Ishikawa (cell line): ENCODE results near the gene KRTAP10-3.

ENCODE experiments used
- CEBPB ChIP-seq: IDR thresholded peaks from 2 replicates; pipeline ENCODE4 v1.6.1; 2012
- CREB1 ChIP-seq: IDR thresholded peaks from 2 replicates; pipeline ENCODE4 v1.6.1; 2012; ENCODE audit warnings: low read depth
- EGR1 ChIP-seq: IDR thresholded peaks from 2 replicates; pipeline ENCODE4 v1.6.1; 2012
- EP300 ChIP-seq: IDR thresholded peaks from 2 replicates; pipeline ENCODE4 v1.6.1; 2012; ENCODE audit warnings: borderline replicate concordance
- FOXM1 ChIP-seq: IDR thresholded peaks from 2 replicates; pipeline ENCODE4 v1.6.1; 2012; ENCODE audit warnings: low read depth, borderline replicate concordance
- MAX ChIP-seq: IDR thresholded peaks from 2 replicates; pipeline ENCODE4 v1.6.1; 2012
- NFIC ChIP-seq: IDR thresholded peaks from 2 replicates; pipeline ENCODE4 v1.6.1; 2012
- RAD21 ChIP-seq: IDR thresholded peaks from 2 replicates; pipeline ENCODE4 v1.6.1; 2012; ENCODE audit warnings: low read depth
- REST ChIP-seq: IDR thresholded peaks from 2 replicates; pipeline ENCODE4 v1.6.1; 2012; ENCODE audit warnings: low read depth, mild to moderate bottlenecking
- TAF1 ChIP-seq: IDR thresholded peaks from 2 replicates; pipeline ENCODE4 v1.6.1; 2012; ENCODE audit warnings: low read depth, mild to moderate bottlenecking
- TCF12 ChIP-seq: IDR thresholded peaks from 2 replicates; pipeline ENCODE4 v1.6.1; 2012; ENCODE audit warnings: low read depth
- TEAD4 ChIP-seq: IDR thresholded peaks from 2 replicates; pipeline ENCODE4 v1.6.1; 2012
- USF1 ChIP-seq: IDR thresholded peaks from 2 replicates; pipeline ENCODE4 v1.6.1; 2012
- YY1 ChIP-seq: IDR thresholded peaks from 2 replicates; pipeline ENCODE4 v1.6.1; 2012; ENCODE audit warnings: low read depth
- ZBTB7A ChIP-seq: IDR thresholded peaks from 2 replicates; pipeline ENCODE4 v1.6.1; 2012; ENCODE audit warnings: low read depth

Gene KRTAP10-3

GRCh38 chr21:44520326-44521300, 38.0 kb downstream of the KRTAP10-3 start:
- no peak for TF ChIP-seq TCF12
- TF ChIP-seq TEAD4 = 0 out of 2 replicates have a peak, but pooled peaks have one; percentile 15
- TF ChIP-seq RAD21 = no peak
- TF ChIP-seq EP300 = no peak
- no peak for TF ChIP-seq YY1
- TF ChIP-seq TAF1 = no peak
- TF ChIP-seq MAX = peak; percentile 47; the same call in 1 of the 2 replicates
- TF ChIP-seq CEBPB = no peak
- TF ChIP-seq USF1 = no peak
- no peak for TF ChIP-seq ZBTB7A

- no peak for TF ChIP-seq RAD21
- TF ChIP-seq USF1 = no peak
- TF ChIP-seq FOXM1 = no peak
- TF ChIP-seq TEAD4 = no peak
- TF ChIP-seq TCF12 = no peak
- TF ChIP-seq ZBTB7A = no peak
- no peak for TF ChIP-seq REST
- TF ChIP-seq EP300 = no peak
- no peak for TF ChIP-seq MAX
- TF ChIP-seq NFIC = no peak
- TF ChIP-seq CEBPB = no peak
- TF ChIP-seq CREB1 = no peak
- TF ChIP-seq TAF1 = no peak
- no peak for TF ChIP-seq EGR1
- TF ChIP-seq YY1 = no peak
Measured at GRCh38 chr21:44519346-44520325, 39.0 kb downstream of the KRTAP10-3 start.

- TF ChIP-seq TEAD4 = no peak
- TF ChIP-seq CEBPB = no peak
- no peak for TF ChIP-seq TAF1
- no peak for TF ChIP-seq EP300
- TF ChIP-seq EGR1 = no peak
- TF ChIP-seq NFIC = no peak
- TF ChIP-seq ZBTB7A = no peak
- no peak for TF ChIP-seq MAX
- TF ChIP-seq CREB1 = no peak
- TF ChIP-seq TCF12 = no peak
- no peak for TF ChIP-seq RAD21
- no peak for TF ChIP-seq USF1
- TF ChIP-seq YY1 = no peak
- no peak for TF ChIP-seq REST
- no peak for TF ChIP-seq FOXM1
Measured at GRCh38 chr21:44518686-44519085, 39.9 kb downstream of the KRTAP10-3 start.

GRCh38 chr21:44517175-44517899, 41.3 kb downstream of the KRTAP10-3 start:
- no peak for TF ChIP-seq TEAD4
- TF ChIP-seq EP300 = no peak
- peak; percentile 99 for TF ChIP-seq USF1
- TF ChIP-seq MAX = peak; percentile 70
- TF ChIP-seq YY1 = peak; percentile 71; the same call in 1 of the 2 replicates
- TF ChIP-seq NFIC = no peak
- TF ChIP-seq ZBTB7A = no peak
